NCI-H345 treated with DMSO at 0.1 percent for 48 hours (cell line): ENCODE data around the gene NISCH.
A peak's percentile ranks its signal among the peaks of the same experiment; 100 is the strongest.

Experiments
- DNase-seq: peaks from one replicate; lab custom pipeline; 2025; ENCODE audit not compliant: unreplicated experiment; lab: John Stamatoyannopoulos, UW

The NISCH gene

GRCh38 chr3:52536369-52537164, 81.2 kb downstream of the NISCH start, which contains the start of gene UQCC5:
Gene UQCC5 (plus strand): TSS chr3:52536605. CDS start chr3:52536756, 151 bp downstream.
- peak; percentile 82 for DNase-seq

- DNase-seq, result no peak
Measured at GRCh38 chr3:52537165-52537620, 81.8 kb downstream of the NISCH start.

- no peak for DNase-seq
Measured at GRCh38 chr3:52537726-52538421, 82.5 kb downstream of the NISCH start.

- DNase-seq, result no peak
Measured at GRCh38 chr3:52539010-52539653, 83.7 kb downstream of the NISCH start.

DNA sequence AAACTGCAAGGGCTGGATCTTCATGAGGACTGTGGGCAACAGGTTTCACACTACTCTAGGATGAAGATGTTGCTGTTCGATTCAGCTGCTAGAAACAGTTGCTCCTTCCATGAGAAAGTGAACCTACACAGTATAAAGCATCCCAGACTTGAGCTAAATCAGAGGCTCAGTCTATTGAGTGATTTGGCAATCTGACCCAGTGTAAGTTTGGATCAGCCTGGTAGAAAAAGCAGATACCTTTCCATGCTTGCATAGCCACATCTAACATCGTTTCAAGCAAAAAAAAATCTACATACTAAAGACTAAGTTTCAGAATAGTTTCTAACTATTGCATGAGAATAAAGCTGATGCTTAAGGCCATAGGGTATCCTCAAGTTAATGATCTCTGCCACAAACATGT, 85.6 kb downstream of the NISCH start:
- DNase-seq, result no peak
